HG03520 (cell line): ENCODE results near the gene NTSR2.

Experiments used
- ATAC-seq: cut with Tn5 transposase; IDR thresholded peaks from one replicate; pipeline ENCODE4 v1.9.1; 2021; ENCODE audit warnings: mild to moderate bottlenecking, moderate library complexity; ENCODE audit not compliant: unreplicated experiment

Gene NTSR2, protein sequence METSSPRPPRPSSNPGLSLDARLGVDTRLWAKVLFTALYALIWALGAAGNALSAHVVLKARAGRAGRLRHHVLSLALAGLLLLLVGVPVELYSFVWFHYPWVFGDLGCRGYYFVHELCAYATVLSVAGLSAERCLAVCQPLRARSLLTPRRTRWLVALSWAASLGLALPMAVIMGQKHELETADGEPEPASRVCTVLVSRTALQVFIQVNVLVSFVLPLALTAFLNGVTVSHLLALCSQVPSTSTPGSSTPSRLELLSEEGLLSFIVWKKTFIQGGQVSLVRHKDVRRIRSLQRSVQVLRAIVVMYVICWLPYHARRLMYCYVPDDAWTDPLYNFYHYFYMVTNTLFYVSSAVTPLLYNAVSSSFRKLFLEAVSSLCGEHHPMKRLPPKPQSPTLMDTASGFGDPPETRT

DNA sequence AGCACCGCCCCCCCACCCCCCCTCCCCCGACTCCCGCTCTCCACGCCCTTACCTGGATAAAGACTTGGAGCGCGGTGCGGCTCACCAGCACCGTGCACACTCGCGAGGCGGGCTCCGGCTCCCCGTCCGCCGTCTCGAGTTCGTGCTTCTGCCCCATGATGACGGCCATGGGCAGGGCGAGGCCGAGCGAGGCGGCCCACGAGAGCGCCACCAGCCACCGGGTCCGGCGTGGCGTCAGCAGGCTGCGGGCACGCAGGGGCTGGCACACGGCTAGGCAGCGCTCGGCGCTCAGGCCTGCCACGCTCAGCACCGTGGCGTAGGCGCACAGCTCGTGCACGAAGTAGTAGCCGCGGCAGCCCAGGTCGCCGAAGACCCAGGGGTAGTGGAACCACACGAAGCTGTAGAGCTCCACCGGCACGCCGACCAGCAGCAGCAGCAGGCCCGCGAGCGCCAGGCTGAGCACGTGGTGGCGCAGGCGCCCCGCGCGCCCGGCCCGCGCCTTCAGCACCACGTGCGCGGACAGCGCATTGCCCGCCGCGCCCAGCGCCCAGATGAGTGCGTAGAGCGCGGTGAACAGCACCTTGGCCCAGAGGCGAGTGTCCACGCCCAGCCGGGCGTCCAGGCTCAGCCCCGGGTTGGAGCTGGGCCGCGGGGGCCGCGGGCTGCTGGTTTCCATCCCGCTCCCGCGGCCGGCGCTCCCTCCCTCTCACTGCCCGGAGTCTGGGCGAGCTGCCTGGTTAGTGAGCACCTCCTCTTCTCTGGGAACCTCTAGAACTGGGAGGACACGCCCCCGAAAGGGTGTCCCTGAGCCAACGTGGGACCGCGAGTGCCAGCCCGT lies at the start of gene NTSR2:
TSS of gene NTSR2 (minus strand) at position 742 of the 838 bp plus-strand sequence. CDS start at position 676, 66 bp downstream.
- no peak for ATAC-seq

DNA sequence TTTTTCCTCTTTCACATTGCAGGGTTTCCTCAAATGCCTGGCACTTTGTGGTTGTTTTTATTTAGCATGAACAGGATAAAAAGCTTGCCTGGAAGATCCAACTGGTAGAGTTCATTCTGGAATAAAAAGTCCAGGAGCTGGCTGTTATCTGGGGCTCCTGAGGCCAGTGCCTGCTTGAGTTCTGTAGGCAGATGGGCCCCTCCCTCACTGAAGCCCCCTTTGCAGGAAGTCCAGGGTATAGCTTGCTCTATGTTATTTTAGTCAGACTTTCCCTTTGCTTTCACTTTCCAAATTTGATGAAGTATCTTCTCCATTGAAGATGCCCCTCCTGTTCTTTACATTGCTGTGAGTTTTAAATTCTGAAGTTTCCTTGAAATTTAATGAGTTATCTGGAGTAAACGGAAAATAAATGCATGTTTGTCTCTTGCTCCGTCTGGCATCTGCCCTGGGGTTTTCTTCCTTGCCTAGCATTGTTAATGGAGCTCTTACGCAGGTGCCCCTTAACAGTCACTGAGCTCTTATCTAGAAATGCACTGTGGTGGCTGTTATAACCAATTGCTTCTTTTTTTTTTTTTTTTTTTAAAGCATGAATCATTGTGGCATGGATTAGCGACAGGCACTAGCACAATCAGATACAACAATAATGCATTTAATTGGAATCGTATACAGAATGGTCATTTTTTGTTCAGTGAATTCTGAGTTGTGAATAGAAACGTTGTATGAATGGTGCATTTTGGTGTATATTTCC lies 49.4 kb upstream of the NTSR2 start:
- no peak for ATAC-seq

- no peak for ATAC-seq
Observed at GRCh38 chr2:11718606-11719005, 48.6 kb upstream of the NTSR2 start.

GRCh38 chr2:11717623-11718022 lies 47.6 kb upstream of the NTSR2 start:
- ATAC-seq: no peak

GRCh38 chr2:11716689-11717321 lies 46.8 kb upstream of the NTSR2 start:
- no peak for ATAC-seq

DNA sequence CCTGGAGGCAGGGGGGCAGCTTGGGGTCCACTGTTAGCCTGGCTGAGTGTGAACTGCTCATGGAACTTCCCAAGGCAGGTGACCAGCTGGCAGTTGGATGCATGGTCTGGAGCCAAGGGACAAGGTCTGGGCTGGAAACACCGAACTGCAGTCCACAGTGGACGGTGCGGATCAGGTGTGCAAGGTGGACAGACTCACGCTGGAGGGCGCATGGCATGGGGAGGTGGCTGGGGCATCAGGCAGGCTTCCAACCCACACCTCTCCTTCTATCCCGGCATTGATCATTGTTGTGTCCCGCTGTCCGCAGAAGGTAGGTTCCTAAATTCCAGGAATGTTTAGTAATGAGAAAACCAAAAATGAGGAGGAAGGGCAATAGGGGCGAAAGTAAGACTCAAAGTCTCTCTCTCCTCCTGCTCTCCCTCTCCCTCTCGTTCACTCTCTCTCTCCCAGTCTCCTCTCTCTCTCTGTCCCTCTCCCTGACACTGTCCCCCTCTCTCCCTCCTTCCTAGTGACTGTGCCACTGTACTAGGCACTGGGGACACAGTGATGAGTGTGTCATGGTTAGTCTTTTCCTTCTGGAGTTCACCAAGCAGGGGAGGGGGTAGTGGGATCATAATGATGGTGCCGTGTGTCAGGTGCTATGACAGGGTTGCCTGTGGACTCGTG lies 46.1 kb upstream of the NTSR2 start:
- no peak for ATAC-seq

- no peak for ATAC-seq
Observed at GRCh38 chr2:11713815-11714214, 43.8 kb upstream of the NTSR2 start.

GRCh38 chr2:11712866-11713265 lies 42.9 kb upstream of the NTSR2 start:
- no peak for ATAC-seq

- no peak for ATAC-seq
Observed at GRCh38 chr2:11711751-11712150, 41.8 kb upstream of the NTSR2 start.

- ATAC-seq: no peak
Observed at GRCh38 chr2:11711354-11711716, 41.3 kb upstream of the NTSR2 start.

- no peak for ATAC-seq
Observed at GRCh38 chr2:11710632-11711353, 40.8 kb upstream of the NTSR2 start.

- no peak for ATAC-seq
Observed at GRCh38 chr2:11710210-11710609, 40.2 kb upstream of the NTSR2 start.

DNA sequence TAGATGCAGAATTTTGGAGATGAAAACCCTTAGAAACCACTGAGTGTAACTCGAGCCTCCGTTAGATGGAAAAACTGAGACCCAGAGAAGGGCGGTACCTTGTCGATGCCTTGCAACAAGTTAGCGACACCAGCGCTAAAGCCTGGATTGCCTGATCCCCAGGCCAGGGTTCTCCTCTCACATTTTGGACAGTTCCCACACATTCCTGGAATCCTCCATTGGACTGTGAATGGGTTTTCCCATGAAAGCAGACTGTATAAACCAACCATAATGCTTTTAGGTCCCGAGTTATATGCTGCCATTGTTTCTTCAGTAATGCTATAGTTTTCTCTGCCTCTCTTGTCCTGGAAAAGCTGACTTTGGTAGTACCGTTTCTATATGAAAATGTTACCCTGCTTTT lies 39.3 kb upstream of the NTSR2 start:
- no peak for ATAC-seq

DNA sequence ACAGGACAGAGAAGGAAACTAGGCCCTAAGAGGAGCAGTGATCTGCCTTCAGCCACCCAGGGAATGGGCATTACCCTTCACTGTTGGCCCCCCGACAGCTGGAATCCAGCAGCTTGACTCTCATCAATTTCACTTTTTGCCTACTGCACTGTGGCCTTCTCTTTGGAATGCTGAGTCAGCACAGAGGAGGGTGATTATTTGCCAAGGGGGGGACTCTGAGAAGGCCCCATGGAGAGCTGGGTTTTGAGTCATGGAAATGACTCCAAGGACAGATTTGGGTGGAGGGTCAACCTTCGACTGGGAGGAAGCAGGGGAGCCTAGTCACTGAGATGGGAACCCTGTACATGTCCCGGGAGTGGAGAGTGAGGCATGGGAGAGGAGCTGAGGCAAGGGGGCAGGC lies 38.1 kb upstream of the NTSR2 start:
- ATAC-seq: no peak

DNA sequence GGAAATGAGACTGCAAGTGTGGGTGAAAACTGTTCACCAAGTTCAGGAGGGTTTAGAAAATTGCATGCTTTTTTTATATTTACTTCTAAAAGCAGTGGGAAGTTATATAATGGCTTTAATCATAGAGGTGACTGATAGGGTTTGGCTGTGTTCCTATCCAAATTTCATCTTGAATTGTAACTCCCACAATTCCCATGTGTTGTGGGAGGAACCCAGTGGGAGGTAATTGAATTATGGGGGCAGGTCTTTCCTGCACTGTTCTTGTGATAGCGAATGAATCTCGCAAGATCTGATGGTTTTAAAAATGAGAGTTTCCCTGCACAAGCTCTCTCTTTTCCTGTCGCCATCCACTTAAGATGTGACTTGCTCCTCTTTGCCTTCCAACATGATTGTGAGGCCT lies 35.7 kb upstream of the NTSR2 start:
- ATAC-seq: no peak

DNA sequence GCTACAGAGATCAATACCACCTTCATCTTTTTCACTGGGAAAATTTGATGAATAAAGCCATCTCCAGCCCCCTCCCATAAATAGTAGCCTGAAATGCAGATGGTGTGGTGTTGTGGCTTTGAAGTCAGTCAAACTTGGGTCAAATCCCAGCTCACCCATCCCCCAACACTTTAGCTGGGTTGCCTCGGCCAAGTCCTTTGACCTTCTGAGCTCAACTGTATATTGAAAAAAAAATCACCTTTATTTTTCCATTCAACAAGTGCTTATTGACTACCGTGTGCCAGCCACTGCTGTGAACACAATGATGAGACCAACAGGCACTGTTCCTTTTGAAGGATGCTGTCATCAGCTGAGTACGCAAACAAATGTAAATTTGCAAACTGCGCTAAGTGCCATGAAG lies 35.1 kb upstream of the NTSR2 start:
- ATAC-seq: no peak

GRCh38 chr2:11703700-11704099 lies 33.7 kb upstream of the NTSR2 start:
- no peak for ATAC-seq

- ATAC-seq: no peak
Observed at GRCh38 chr2:11702946-11703345, 33.0 kb upstream of the NTSR2 start.

- no peak for ATAC-seq
Observed at GRCh38 chr2:11701751-11702301, 31.8 kb upstream of the NTSR2 start.
